GM21515 (cell line): Measurements from ENCODE around the gene THAP7.
"Not testable (repeated sequence)": the region's sequence is repeated elsewhere in the genome, so short reads cannot be mapped to it uniquely, and the experiment has no call there.

Source experiments
- ATAC-seq: cut with Tn5 transposase; IDR thresholded peaks from one replicate; pipeline ENCODE4 v1.9.1; 2021; ENCODE audit not compliant: unreplicated experiment

The THAP7 gene

GRCh38 chr22:20979940-20980453, 21.9 kb downstream of the THAP7 start:
- ATAC-seq: no peak

- no peak for ATAC-seq
Measured at GRCh38 chr22:20979243-20979809, 22.6 kb downstream of the THAP7 start.

- no peak for ATAC-seq
Measured at GRCh38 chr22:20978419-20978818, 23.5 kb downstream of the THAP7 start.

GRCh38 chr22:20977516-20978170, 24.3 kb downstream of the THAP7 start:
- ATAC-seq: no peak

GRCh38 chr22:20977019-20977418, 24.9 kb downstream of the THAP7 start:
- no peak for ATAC-seq

DNA sequence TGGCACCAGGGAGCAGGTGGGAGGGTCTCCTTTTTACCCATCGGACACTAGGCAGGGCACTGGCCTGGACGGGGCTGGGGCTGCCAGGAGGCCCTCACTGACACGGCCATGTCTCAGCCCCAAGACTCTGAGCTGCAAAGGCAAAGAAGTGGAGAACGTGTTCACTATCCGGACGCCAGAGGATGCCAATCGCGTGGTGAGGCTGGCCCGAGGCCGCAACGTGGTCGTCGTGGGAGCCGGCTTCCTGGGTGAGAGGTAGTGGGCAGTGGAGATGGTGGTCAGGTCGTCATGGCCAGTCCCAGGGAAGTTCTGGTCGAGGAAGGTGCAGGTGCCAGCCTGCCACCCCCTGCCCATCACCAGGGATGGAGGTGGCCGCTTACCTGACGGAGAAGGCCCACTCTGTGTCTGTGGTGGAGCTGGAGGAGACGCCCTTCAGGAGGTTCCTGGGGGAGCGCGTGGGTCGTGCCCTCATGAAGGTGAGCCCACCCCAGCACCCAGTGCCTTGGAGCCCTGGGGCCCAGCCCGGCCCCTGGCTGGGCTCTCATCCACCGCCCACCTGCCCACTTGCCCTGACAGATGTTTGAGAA, 25.5 kb downstream of the THAP7 start:
- ATAC-seq: no peak

DNA sequence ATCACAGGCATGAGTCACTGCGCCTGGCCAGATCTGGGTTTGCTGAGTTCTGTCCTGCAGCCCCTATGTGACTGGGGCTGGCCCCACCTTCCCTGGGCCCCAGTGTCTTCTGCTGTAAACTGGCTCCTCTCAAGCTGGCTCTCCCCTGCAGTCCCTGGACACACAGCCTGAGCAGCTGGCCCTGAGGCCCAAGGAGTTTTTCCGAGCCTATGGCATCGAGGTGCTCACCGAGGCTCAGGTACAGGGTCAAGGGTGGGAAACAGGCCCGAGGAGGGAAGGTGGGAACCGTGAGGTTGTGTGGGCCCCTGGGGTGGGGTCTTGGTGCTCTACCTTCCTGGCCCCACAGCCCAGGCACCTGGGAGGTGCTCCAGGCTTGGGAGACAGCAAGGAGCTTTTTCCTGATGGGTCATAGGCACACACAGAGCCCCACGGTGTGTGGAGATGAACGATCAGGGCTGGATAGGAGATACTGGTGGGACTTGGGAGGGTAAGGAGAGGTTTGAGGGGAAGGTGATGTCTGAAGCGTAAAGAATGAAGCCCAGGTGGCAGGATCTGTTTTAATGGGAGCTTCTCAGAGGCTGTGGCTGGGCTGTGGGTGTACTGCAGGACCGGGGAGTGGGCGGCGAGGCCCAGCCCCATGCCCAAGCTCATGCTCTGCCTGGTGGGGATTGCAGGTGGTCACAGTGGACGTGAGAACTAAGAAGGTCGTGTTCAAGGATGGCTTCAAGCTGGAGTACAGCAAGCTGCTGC, 26.2 kb downstream of the THAP7 start:
- no peak for ATAC-seq

GRCh38 chr22:20974336-20974955, 27.5 kb downstream of the THAP7 start:
- ATAC-seq: no peak

DNA sequence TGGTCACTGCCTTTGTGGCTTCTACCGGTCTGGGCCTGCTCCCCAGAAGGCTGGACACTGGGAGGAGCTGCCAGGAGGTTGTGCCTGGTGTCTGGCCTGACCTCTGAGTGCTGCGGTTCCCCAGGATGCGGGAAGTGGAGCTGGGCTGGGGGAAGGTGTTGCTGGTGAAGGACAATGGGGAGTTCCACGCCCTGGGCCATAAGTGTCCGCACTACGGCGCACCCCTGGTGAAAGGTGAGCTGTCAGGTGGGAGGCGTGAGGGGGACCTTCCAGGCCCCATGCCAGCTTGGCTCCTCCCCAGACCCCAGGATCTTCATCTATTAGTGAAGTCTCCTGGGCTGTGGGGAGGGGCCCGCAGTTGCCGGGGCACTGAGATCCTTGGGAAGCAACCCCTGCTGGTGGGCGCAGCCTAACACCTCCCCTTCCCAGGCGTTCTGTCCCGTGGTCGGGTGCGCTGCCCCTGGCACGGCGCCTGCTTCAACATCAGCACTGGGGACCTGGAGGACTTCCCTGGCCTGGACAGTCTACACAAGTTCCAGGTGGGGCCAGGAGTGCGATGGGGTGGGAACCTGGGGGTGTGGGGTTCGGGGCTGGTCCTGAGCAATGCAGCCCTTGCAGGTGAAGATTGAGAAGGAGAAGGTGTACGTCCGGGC, 28.2 kb downstream of the THAP7 start:
- no peak for ATAC-seq

- ATAC-seq: no peak
Measured at GRCh38 chr22:20972933-20973577, 28.9 kb downstream of the THAP7 start.

GRCh38 chr22:20972014-20972694, 29.8 kb downstream of the THAP7 start:
- ATAC-seq: not testable (repeated sequence)

DNA sequence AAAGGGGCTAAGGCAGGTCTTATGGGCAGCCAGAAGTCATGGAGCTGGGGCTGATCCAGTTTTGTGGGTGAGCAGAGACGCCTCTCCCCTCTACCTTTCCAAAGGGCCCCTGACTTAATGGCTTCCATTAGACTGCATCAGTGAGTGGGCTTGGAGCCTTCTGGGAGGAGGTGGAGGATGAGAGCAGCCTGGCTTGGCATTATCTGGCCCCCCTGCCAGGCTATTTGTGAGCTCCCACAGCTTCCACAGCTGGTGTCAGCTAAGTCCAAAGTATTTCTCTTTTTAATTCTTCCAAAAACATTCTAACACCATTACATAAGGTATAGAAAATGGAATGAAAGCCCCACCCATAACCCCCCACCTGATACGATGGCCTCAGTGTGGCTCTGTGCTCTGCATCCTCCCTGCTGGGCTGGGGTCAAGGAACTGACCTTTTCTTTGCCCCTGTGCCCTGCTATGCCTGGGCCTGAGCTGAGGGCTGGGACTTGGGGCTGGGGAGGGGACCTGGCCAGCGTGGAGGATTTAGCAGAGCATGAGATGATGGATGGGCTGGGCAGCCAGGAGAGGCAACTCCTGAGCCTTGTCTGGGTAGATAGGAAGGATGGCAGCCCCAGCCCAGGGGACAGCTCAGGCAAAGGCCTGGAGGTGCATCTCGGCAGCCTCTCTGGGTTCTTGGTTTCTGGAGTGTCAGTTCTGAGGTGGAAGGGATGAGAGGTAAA, 30.8 kb downstream of the THAP7 start:
- no peak for ATAC-seq

DNA sequence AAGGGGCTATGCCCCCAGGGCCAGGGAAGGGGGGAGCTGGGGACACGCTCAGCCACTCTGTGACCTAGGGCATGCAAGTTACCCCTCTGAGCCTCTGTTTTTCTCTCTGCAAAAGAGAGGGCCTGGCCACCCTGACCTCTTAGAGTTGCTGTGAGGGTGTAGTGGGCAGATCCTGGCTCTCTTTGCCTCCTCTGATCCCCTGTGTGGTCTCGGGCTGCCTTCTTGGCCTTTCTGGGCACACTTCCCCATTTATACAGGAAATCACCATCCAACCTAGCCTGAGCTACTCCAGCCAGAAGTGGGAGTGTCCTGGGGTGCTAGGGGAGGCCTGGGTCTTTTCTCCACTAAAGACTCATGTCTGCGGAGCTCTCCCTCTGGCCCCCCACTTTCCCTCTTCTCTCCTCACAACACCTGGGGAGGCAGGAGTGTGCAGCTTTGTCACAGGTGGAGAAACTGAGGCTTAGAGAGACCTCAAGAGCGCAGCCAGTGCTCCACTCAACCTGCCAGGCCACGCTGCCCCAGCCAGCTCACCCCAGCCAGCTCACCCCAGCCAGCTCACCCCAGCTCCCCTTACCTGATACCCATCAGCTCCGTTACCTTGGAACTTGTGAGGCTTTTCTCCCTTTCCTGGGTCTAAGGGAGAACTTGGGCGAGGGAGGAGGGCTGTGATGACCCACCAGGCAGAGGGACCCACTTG, 33.5 kb downstream of the THAP7 start:
- no peak for ATAC-seq

GRCh38 chr22:20967697-20968211, 34.2 kb downstream of the THAP7 start:
- ATAC-seq: no peak

DNA sequence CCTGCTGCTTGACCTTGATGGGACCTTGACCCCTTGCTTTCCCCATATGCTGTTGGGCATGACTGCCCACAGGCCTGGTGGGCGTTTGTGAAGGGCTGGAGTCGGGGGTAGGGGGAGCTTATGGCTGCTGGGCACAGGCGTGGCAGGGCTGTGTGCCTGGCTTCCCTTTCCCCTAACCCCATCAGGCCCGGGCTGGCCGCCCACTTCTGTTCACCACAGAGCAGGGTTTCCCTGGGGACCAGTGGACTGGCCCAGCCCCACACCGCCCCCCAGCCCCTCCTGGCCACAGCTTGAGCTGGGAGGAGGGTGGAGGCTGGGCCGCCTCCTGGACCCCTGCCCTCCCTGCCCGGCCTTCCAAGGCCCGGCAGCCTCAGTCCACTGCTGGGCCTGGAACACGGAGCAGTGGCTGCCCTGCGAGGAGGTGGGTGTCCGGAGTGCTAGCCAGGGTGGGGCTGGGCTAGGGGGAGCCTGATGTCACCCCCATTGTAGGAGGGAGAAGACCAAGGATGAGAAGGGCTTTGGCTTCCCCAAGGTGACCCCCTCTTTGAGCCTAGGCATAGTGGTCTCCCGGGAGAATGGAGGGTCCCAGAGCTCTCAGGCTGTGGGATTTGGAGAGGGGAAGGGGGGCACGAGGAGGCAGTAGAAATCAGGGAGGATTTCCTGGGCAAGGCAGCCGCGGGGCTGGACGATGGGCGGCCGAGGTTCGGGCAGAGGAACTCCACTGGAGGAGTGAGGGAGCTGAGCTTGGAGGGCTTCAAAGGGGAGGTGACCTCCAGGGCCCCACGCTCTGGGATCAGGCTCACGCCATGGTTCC, 34.8 kb downstream of the THAP7 start, which contains the start of gene AIFM3:
Gene AIFM3 (plus strand): TSS at position 373 of the 814 bp plus-strand sequence. CDS start 690 bp downstream, outside the sequence.
- no peak for ATAC-seq

DNA sequence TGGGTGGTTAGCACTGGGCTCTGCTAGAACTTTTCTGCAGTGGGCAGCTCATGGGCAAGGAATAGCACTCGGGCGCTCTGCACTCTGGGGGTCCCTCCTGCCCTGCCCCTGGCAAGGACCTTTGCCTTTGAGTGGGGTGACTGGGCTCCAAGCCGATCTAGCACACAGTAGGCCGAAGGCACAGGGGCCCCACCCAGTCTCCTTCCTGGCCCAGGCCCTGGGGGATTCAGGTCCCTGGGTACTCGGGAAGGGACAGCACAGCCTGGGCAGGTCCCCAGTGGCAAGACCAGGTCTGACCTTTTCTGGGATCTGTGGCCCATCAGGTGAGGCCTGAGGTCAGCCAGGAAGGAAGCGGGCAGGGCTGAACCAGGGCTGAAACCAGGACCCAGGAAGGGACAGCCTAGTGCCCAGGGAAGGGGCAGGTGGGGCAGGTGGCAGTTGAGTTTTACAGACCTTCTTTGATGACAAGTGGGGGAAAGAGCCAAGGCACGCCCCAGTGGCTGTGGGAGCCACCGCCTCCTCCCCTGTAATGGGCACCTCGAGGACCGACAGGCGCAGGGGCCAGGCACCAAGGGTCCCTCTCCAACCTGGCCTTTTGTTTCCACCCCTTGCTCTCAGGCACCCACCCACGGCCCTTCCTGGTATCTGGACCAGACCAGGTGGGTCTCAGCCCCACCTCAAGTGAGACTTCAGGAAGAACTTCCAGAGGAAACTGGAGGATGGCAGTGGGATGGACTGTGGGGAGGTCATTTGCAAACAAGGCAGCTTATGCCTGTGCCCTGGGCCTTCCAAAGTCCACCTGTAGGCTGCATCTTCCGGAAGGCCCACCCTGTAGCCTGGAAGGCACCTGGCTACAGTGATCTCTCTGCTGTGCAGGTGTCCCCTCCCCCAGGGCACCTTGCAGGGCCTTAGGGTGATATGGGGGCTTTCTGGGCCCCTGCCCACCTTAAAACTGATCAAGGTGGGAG, 35.7 kb downstream of the THAP7 start:
- no peak for ATAC-seq
